SK-N-MC (cell line): ENCODE measurements around the gene HELZ2.

ENCODE experiments used
- EZH2 ChIP-seq: fragments of 200-600 bp; sonication (generic); IDR thresholded peaks from one replicate; pipeline ENCODE4 v1.6.1; 2017; ENCODE audit warnings: antibody characterized with exemption
- FOXP2 ChIP-seq: optimal IDR thresholded peaks from 2 replicates; pipeline ENCODE3; 2011; ENCODE audit warnings: mild to moderate bottlenecking, moderate library complexity; ENCODE audit not compliant: insufficient read depth; ENCODE audit errors: extremely low read length, control extremely low read depth
- POLR2AphosphoS5 ChIP-seq: IDR thresholded peaks from 2 replicates; pipeline ENCODE4 v1.6.1; 2012; ENCODE audit warnings: mild to moderate bottlenecking, low read depth, low read length, borderline replicate concordance

DNA sequence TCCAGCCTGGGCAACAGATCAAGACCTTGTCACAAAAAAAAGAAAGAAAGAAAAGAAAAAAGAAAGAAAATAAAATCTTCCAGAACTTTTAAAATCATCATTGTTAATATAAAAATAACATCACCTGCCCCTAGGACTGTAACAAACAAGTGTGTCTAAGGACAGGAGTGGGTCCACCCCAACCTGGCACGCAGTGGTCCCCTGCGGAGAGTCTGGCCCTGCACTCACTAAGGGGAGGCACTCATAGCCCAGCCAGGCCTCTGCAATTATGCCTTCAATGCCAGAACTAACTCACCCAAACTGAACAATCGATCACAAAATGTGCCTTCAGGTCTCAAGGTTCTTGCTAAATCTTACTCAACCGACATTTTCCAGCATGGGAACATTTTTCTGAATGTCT, 48.1 kb upstream of the HELZ2 start:
- TF ChIP-seq EZH2 (no peak), POLR2AphosphoS5 (no peak), FOXP2 (no peak)
